ENCODE results near the gene FIGLA.
A peak's percentile ranks its signal among the peaks of the same experiment; 100 is the strongest.

FIGLA gene

DNA sequence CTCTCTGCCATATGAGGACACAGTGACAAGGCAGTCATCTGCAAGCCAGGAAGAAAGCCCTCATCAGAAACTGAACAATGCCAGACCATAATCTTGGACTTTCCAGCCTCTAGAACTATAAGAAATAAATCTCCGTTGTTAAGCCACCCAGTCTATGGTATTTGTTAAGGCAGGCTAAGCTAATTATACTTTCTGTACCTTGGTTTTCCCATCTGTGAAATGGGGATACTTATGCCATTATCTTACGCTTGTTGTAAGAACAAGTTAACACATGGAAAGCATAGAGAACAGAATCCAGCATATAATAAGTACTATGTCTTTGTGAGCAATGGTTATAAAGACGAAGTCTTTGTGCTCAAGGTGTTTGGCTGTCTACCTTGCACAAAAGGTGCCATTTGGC, 14.2 kb downstream of the FIGLA start:
- DNase-seq = no peak

DNA sequence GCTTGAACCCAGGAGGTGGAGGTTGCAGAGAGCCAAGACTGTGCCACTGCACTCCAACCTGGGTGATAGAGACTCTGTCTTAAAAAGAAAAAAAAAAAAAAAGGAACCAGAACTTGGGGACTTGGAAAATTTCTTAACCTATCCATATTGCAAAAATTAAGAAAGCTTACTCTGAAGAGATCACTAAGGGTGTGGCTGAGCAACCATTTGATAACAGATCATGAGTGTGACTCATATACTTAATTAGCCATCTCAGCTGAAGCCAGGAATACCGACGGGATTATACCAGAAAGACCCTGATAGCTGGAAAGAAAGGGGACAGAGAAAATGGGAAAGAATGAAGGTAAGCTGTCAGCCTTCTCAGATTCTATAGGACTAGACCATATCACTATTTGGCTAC, 15.3 kb downstream of the FIGLA start:
- DNase-seq = no peak

DNA sequence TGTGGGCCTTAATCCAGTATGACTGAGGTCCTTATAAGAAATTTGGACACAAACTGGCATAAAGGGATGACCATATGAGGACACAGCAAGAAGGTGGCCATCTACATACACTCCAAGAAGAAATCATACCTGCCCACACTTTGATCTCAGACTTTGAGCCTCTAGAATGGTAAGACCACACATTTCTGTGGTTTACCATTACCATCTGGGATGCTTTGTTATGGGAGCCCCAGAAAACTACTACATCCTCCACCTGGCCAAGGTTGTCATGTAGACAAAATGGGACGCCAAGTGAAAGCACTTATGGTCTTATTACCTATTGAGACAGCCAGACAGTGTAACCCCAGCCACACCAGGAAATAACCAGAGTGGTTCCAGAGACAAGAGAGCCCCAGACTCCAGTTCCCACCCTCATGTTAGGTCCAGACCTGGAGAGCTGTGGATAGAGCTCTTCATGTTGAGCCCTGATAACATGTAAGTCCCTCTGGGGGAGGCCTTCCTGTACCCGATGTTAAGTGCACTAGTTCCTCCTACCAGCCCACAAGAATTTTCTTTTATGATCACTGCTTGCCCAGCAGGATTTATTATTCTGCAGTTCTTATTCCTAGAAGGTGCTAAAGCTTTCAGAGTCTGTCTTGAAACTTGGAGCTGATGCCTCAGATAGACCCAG, 17.8 kb downstream of the FIGLA start:
- no peak for DNase-seq

DNA sequence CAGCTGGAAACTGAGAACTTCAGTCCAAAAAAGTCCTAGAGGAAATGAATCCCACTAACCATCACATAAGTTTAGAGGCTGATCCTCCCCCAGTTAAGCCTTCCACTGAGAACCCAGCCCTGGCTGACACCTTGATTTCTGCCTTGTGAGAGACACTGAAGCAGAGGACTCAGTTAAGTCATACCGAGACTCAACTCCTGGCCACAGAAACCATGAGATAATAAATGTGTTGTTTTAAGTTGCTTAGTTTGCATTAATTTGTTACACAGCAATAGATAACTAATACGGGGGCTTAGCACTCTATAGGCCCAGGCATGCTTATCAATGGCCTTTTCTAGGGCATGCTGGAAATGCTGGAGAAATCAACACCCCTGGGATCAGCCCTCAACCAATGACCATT, 19.0 kb downstream of the FIGLA start:
- DNase-seq = no peak

DNA sequence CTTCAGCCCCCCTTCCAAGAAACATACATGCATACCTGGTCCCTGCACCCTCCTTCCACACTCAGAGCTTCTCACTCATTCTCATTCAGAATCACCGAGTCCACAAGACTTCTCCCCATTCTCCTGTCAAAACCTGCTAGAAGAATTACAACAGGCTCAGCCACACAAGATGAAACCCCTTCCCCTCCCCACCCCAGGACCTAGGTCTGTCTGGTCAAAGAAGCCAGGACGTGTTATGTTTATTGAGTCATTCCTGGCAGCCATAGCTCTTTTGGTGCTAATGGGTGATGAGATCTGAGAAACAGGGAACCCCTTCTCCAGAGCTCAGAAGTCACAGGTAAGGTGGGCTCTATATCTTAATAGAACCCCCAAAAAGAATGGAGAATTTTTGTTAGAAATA, 21.0 kb downstream of the FIGLA start:
- DNase-seq = no peak

DNA sequence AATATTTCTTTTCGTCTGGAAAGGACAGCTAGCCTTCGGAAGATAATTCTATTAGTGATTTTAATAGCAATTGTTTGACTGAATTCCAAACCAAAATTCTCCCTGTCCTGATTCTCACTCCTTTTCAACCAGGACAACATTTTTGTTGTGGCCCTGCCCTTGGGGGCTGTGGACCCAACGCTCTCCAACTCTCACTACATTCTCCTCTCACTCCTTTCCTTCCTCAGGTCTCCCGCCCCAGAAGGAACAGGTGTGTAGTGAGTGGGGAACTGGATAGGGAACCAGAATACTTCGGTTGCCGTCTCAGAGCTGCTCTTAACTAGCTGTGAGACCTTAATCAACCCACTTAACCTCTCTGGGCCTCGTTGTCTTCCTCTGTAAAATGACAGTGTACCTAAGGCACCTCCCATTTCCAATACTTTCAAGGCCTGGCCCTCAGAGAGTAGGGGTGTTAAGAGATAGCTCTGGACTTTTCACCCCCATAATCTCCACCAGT, 21.8 kb downstream of the FIGLA start:
- no peak for DNase-seq

DNA sequence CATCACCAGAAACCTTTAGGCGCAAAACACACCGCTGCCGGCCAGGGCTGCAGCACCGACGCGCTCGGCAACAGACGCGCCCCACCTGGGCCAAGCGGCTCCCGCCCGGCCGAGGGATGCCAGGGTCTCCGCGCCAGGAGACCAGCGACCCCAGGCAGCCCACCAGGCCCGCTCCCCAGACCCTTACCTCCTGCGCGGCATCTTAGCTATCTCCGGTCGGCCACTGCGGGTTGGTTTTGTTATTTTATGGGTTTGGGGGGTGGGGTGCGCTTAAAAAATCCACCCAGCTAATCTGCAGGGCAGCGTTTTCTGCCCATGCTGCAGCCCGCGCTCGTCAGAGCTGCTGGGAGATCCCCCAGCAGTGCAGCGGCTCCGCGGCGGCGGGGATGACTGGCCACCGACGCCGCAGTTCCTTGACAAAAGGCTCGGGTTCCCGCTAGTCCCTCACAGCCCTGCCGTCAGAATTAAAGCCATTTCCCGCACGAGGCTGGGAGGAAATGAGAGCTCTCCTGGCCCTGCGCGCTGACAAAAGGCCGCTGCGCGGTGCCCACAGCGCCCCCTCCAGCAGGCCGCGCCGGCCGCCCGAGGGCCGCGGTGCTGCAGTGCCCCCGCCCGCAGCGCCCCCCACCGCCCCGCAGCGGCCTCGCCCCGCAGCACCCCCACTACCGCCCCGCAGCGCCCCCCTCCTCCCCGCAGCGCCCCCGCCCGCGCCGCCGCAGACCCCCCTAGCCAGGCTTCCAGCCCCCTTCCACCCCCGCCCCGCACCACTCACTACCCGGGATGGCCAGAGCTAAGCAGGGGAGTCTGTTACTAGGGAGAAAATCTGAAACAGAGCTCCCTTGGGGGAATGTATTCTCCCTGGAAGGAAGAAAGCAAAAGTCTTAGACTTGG, 22.5 kb downstream of the FIGLA start, which contains the start of gene ADD2:
Gene ADD2, minus strand, starts transcription at position 502 of the 891 bp plus-strand sequence. CDS start 61,792 bp downstream, outside the sequence.
- DNase-seq = peak in 30 of 56 donors; percentile 2 to 60 (median 26)

DNA sequence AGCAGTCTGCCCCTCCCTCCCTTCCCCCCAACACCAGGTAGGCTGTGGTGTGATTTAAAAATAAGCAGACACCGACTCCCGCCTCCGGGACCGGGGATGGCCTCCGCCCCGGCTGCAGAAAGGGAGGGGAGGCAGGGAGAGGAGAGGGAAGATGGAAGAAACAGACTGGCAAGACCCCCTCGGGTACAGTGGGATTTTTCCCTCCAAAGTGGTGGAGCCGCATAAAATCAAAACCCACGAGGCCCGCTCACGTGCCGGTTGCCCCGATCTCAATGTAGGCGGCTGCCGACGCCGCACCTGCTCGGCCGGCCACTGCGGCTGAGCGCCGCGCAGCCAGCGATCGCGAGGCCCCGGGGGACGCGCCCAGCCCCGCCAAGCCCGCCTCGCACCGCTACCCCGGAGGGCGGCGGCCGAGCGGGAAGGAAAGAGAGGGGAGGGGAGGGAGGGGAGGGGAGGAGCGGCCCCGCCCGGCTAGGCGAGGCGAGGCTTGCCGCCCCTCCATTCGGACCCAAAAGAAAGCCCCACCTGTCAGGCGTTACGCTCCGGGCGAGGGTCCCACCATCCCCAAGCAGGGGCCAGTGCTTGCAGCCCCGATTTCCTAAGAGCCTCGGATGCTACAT, 23.3 kb downstream of the FIGLA start:
- DNase-seq = peak in 6 of 56 donors; percentile 3 to 32 (median 22)

DNA sequence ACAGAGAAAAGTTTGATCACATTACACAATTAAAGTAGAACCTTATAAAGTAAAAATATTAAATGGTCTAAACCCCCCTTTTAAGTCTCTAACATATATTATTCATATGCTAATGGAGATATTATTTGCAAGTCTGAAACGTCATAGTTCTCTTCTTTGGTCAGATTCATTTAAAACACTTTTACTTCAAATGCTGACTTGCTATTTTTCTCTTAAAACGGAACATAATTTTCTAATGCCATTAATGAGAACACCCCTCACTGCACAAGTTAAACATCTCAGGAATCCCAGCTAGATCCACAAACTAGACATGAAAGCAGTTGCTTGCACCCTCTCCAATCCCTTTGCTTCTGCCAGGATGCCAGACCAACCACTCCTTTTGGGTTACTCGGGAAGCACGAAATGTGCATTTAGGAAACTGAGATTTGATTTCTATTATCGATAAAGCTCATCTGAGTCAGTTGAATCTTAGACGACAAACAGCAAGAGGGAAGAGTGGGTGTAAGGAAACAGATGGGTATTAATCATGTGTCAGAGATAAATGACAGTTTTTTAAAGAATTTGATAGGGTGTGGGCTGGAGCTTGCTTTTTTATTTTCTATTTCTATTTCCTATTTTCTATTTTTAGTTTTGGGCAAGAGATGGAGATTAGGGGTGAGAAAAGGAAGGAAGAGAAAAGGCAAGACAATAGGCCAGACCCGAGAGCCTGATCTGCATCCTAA, 23.9 kb downstream of the FIGLA start:
- no peak for DNase-seq

DNA sequence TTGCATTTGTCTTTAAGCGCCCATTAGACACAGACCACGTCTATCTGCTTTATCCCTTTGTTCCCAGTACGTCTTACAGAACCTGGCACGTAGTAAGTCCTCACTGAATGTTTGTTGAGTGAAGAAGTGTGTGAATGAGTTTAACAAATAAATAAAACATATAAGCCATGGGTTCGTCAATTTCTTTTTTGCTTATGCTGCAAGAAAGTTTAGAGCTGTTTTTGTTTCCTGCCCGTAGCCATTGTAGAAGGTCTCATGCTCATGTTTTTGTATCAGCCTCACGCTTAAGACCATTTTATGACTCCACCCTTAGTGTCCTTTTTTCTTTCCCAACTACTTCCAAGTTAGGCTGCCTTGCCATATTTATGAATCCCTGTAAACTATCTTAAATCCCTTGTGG, 24.9 kb downstream of the FIGLA start:
- no peak for DNase-seq

DNA sequence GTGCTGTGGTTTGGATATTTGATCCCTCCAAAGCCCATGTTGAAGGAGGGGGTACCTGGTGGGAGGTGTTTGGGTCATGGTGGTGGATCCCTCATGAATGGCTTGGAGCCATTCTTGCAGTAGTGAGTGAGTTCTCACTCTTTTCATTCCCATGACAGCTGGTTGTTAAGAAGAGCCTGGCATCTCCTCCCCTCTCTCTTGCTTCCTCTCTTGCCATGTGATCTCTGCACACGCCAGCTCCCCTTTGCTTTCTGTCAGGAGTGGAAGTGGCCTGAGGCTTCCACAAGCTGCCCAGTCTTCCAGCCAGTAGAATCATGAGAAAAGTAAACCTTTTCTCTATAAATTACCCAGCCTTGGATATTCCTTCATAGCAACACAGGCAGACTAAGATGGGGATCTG, 31.0 kb downstream of the FIGLA start:
- no peak for DNase-seq

DNA sequence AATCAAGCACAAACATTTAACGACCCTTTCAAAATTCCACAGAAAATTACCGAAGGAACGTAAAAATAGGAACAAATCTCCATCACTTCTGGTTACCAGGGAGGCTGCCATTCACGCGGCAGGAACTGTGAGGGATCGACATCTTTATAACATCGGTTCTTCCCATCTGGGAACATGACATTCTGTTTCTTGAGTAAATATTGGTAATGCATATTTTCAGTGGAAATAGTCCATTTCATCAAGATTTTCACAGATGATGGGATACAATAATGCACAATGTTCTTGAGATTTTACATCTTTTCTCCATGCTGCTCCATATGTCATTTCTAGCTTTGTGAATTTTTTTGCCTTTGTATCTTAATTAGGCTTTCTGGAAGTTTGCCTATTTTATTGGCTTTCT, 32.5 kb downstream of the FIGLA start:
- no peak for DNase-seq

DNA sequence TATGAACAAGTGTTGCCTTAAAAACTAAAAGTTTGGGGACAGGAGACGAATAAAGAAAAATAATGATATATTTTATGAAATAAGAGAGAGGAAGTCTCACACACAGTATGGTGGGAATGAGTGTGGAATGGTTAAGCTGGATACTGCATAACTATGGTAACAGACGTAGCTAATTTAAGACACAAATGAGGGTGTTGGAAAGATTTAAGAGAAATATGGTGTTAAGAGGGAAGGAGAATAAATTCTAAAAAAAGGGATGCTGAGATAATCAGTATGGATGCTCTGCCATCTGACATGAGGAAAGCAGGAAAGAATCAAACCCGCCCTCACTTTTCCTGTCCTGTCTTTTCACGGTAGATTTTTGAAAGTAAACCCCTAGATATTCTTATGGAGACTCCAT, 33.1 kb downstream of the FIGLA start:
- no peak for DNase-seq

DNA sequence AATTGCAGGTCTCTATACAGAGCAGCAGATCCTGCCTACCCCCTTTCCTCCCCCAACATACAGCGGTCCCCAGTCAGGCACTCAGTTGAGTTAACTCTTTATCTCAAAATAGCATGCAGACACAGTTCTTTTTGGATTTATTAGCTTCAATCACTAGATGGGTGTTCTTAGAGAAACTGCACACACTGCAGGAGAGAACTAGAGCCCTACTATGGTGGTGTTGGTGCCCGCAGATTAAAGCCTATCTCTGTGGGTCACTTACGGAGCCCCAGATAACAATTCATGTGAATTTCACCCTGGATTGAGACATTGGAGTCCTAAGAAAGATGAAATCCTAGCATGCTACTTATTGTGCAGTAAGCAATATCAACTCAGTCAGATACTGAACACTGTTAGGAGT, 34.3 kb downstream of the FIGLA start:
- DNase-seq = no peak

DNA sequence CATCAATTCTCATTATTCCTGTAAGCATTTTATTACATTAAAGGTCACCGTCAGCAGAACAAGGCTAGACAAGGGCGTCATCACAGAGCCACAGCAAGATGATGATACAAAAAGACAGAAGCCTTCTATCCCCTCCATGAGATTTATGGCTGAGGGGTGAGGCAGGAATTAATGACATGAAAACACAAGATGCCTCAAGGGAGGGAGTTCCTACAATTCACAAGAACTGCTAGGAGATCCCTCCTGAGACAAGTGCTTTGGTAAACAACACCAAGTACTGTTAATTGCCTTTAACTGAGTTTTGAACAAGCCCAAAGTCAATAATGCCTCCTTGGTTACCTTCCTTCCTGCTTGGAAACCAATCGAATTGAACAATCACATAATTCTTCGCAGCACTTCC, 36.5 kb downstream of the FIGLA start:
- DNase-seq = no peak

DNA sequence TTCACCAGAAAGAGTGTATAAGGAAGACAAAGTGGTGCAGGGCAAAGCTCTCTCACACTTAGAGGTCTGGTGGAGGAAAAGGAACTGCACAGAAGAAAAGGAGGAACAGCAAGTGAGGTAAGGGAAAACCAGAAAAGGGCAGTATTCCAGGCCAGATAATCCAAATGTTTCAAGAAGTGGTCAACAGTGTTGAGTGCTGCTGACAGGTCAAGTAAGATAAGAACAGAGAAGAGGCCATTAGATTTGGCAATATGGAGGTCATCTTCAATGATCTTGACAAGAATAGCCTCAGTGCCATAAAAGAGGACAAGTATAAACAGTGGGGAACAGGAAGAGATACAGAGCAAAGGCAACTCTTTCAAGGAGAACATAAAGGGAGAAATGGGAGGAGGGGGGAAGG, 37.4 kb downstream of the FIGLA start:
- DNase-seq = no peak

DNA sequence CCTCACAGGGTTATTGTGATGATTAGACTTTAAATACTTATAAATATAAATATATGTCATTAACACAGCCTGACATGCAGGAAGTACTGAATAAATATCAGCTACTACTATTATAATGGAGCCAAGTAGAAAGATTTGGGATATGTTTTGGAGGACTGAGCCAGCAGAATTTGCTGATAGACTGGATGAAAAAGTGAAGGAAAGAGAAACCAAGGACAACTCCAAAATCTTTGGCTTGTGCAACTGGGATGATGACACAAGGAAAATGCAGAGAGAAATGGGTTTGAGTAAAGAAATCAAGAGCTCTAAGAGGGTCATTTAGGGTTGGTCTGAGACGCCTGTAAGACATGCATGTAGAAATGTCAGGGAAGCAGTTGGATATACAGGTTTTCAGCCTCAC, 38.0 kb downstream of the FIGLA start:
- no peak for DNase-seq

DNA sequence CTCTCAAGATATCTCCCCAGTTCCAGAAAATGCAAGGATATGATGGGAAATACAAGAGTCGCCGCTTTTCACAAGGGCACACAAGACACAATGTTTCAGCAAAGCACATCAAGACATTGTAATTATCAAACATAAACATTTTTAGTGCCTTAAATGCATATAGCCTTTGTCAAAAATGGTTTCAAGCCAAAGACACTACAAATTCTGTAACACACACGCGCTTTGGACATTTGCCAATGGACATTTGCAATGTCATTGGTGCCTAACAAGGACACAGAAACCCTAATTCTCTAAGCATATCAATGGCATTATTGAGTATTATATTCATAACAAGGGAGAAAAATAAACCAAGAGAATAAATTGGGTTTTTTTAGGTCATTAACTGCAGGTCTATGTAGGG, 38.6 kb downstream of the FIGLA start:
- no peak for DNase-seq

DNA sequence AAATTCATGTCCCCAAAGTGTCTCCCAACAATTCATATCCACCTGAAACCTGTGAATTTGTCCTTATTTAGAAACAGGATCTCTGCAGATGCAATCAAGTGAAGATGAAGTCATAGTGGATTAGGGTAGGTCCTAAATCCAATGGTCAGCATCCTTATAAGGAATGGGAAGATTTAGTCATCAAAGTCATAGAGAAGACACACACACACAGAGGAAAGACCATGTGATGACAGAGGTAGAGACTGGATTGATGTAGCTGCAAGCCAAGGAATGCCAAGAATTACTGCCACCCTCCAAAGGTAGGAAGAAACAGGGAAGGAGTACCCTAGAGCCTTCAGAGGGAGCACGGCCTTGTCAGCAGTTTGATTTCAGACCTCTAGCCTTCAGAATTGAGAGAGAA, 40.1 kb downstream of the FIGLA start:
- no peak for DNase-seq

DNA sequence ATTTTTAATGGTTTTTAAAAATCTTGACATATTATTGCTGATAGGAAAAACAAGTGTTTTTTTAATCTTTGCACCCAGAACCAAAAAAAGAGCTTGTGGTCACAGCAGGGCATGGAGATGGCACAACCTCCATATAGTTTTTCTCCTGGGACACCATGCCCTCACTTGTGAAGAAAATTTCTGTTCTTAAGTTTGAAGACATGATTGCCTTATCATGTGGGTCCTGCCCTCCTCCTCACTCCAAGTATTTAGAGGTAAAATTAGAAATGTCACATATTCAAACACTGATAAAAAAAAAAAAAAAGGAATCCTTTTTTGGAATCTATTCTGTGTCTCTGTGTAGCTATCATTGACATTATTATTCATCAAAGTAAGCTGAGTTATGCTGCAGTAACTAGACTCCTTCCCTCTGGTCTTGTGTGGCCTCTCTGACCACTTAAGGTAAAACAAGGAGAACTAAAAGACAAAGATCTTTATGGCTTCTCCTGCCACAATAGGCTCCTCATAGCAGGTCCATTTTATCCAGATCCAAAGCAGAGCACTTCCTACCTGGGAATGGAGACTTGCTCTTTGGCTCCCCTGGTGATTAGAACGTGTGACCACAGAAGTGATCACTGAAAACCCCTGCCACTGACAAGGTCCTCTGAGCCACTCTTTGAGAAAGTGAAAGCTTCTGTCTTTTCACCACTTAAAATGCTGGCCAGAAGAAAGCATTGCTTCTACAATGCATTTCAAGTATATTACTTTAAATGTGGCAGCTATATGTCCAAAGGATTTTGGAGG, 42.2 kb downstream of the FIGLA start:
- DNase-seq = no peak

DNA sequence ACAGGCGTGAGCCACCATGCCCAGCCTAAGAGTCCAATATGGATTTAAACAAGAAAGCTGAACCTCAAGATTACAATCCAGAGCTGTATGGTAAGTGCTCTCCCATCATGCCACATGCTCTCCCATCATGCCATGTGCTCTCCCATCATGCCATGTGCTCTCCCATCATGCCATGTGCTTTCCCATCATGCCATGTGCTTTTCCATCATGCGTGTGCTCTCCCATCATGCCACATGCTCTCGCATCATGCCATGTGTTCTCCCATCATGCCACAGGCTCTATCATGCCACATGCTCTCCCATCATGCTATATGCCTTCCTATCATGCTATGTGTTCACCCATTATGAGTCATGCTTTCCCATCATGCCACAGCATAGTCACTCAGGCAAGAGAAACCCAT, 43.2 kb downstream of the FIGLA start:
- no peak for DNase-seq

Measured in amygdala (tissue), 56 donors.